Kidney (tissue), 14 donors: ENCODE measurements around the gene BHLHE40. TPM values are rescaled to one million over a fixed set of nuclear protein-coding genes. Genes with fewer than 3 reads are reported as not detected.
A peak's percentile ranks its signal among the peaks of the same experiment; 100 is the strongest.

Experiments
- DNase-seq, 5 donors: peaks; one replicate each; pipeline ENCODE4 v3.0.0-alpha.2; 2013 to 2020
- FAIRE-seq: peaks from 2 replicates; lab custom pipeline; 2012; peaks lifted over from hg19 to GRCh38; lab: Jason Lieb, UNC
- H3K27ac ChIP-seq, 2 donors: one replicate each; pipeline ENCODE4 v1.7.0; 2013; ENCODE audit warnings: low read depth in 2 of 2, low read length in 2 of 2, inconsistent platforms in 1 of 2
- H3K27me3 ChIP-seq: one replicate; pipeline ENCODE4 v1.7.1; 2013; ENCODE audit warnings: low read length, inconsistent platforms; ENCODE audit not compliant: control insufficient read depth, insufficient read depth
- H3K36me3 ChIP-seq, 3 donors: one replicate each; pipeline versions ENCODE4 v1.7.0 to v1.7.1; 2013; ENCODE audit warnings: low read length in 3 of 3, control low read depth in 1 of 3, inconsistent platforms in 1 of 3; ENCODE audit not compliant: insufficient read depth in 3 of 3, control insufficient read depth in 2 of 3
- H3K4me1 ChIP-seq, 3 donors: one replicate each; pipeline versions ENCODE4 v1.7.0 to v1.7.1; 2013; ENCODE audit warnings: low read length in 3 of 3, inconsistent platforms in 1 of 3, low read depth in 1 of 3; ENCODE audit not compliant: control insufficient read depth in 2 of 3, insufficient read depth in 2 of 3
- H3K4me3 ChIP-seq, 3 donors: one replicate each; pipeline versions ENCODE4 v1.7.0 to v1.8.1; 2013; ENCODE audit warnings: low read length in 3 of 3, control low read depth in 1 of 3, inconsistent platforms in 1 of 3
- H3K9ac ChIP-seq, 3 donors: one replicate each; pipeline versions ENCODE4 v1.7.0 to v1.7.1; 2013; ENCODE audit warnings: low read length in 3 of 3, control low read depth in 1 of 3, inconsistent platforms in 1 of 3
- H3K9me3 ChIP-seq, 3 donors: one replicate each; pipeline versions ENCODE4 v1.7.0 to v1.7.1; 2013; ENCODE audit warnings: low read length in 3 of 3, control low read depth in 1 of 3, inconsistent platforms in 1 of 3; ENCODE audit not compliant: control insufficient read depth in 2 of 3, insufficient read depth in 1 of 3
- intact Hi-C: fragments of 100-400 bp; cut with DNase I; formaldehyde crosslinking; loops from one replicate; pipeline ENCODE4 v1.11.1; 2022
- polyA plus RNA-seq: library from polyadenylated mRNA; stranded (reverse); fragments of 350-450 nt; fragmentation: Illumina TruSeq; extraction: RNeasy Lipid Tissue Mini Kit (QIAGEN cat#74804); gene quantifications from one replicate; pipeline ENCODE4 v1.2.3, GENCODE V29; 2014; ENCODE audit warnings: low read depth, low replicate concordance; ENCODE audit not compliant: insufficient read depth
- total RNA-seq: library from RNA; stranded (reverse); fragmentation: NEBNext Ultra II Directional; extraction: Animal tissue kit (Norgen Biotek cat#: 25700); gene quantifications from one replicate; pipeline ENCODE4 v1.2.1, GENCODE V29; 2021
- TF ChIP-seq, protein P1 (sequence below): IDR thresholded peaks from 3 replicates; pipeline ENCODE4 v1.5.1; 2012; ENCODE audit warnings: mild to moderate bottlenecking, moderate library complexity, borderline replicate concordance; ENCODE audit not compliant: insufficient read depth; ENCODE audit errors: extremely low read depth
- donor health status: control.
- donor health status: control.
- donor health status: control.
- donor health status: control.
- donor health status: control.
- donor health status: DM: yes; HTN: yes; CAD: no.
- donor health status: Normal renal cell carcinoma (clear cell type).

The BHLHE40 gene
- total and polyA plus RNA-seq, 2 donors from 2014 or later, result 39.4 to 147 TPM

DNA sequence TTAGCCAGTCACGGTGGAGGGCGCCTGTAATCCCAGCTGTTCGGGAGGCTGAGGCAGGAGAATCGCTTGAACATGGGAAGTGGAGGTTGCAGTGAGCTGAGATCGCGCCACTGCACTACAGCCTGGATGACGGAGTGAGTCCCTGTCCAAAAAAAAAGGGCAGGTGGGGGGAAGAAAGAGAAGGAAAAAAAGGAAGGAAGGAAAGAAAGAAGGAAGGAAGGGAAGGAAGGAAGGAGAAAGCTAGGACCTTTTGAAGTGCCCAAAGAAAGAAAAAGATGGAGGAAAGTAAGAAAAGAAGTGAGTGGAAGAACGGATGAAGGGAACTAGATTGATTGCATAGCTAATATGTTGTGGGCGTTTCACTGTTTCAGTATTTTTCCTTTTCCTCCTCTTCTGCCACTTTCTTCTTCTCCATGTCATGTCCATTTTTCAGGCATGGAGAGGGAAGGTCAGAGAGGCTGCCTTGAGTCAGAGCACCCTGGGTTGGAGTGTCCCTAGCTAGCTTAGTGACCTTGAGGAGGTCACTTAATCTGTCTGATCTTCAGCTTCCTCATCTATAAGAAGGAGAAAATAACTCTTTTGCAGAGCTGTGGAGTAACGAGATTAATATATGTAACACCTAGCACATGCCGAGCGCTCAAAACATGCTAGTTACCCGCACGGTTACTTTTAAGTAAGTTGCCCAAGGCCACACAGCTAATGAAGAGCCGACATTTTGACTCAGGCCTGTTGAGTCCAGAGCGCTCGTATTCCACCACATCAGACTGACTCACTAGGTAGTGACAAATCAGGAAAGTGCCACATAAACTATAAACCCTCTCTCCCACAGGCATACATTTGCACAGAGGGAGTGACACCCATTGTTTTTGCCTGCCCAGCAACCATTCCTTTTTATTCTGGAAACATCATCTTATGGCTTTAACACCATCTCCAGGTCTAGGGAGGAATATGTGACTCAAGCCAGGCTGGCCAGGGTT lies 42.2 kb downstream of the BHLHE40 start:
- no peak overlapping the region for H3K9ac ChIP-seq
- FAIRE-seq, result no peak
- H3K36me3 ChIP-seq, result no peaks in the 10 kb centered on the region
- no peaks in the 10 kb centered on the region for H3K27me3 ChIP-seq
- intact Hi-C loops, result no loop called here
- TF ChIP-seq, protein P1, sequence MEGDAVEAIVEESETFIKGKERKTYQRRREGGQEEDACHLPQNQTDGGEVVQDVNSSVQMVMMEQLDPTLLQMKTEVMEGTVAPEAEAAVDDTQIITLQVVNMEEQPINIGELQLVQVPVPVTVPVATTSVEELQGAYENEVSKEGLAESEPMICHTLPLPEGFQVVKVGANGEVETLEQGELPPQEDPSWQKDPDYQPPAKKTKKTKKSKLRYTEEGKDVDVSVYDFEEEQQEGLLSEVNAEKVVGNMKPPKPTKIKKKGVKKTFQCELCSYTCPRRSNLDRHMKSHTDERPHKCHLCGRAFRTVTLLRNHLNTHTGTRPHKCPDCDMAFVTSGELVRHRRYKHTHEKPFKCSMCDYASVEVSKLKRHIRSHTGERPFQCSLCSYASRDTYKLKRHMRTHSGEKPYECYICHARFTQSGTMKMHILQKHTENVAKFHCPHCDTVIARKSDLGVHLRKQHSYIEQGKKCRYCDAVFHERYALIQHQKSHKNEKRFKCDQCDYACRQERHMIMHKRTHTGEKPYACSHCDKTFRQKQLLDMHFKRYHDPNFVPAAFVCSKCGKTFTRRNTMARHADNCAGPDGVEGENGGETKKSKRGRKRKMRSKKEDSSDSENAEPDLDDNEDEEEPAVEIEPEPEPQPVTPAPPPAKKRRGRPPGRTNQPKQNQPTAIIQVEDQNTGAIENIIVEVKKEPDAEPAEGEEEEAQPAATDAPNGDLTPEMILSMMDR, result no peak
- H3K4me3 ChIP-seq, result no peak overlapping the region
- no peaks in the 10 kb centered on the region for H3K9me3 ChIP-seq
- H3K27ac ChIP-seq, result peak overlapping the region in 1 of 2 donors; percentile 52
- H3K4me1 ChIP-seq, result peaks cover 0 to 4% (median 0%) of the 10 kb centered on the region in 3 donors
- DNase-seq, result no peak

DNA sequence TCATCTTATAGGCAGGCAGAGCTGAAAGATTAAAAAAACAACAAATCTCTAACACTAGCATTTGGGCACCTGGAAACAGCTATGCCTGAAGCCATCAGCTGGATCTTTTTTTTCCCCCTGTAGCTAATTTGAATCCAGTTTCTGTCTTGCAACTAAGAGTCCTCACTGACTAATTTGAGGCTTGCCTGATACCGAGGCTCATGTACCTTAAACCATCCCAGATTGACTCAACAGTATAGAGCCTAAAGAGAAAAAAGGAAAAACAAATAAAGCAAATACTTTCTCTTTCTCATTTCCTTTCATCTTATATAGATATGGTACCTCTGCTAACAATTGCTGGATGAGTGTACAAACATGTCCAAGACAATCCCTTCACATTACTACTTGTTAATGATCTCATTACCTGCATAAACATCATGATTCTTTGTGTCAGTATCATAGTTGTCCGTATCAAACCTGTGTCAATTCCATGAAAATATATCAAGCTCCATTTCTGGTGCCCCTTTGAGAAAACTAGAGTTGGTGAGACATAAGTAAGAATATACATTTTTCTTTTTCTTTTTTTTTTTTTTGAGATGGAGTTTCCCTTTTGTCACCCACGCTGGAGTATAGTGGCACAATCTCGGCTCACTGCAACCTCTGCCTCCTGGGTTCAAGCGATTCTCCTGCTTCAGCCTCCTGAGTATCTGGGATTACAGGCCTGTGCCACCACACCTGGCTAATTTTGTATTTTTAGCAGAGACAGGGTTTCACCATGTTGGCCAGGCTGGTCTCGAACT lies 43.1 kb downstream of the BHLHE40 start:
- TF ChIP-seq, protein P1, result no peak
- H3K27me3 ChIP-seq, result no peaks in the 10 kb centered on the region
- no peak overlapping the region for H3K9ac ChIP-seq
- no peaks in the 10 kb centered on the region for H3K36me3 ChIP-seq
- intact Hi-C loops, result no loop called here
- DNase-seq, result no peak
- peaks cover 0 to 4% (median 0%) of the 10 kb centered on the region in 3 donors for H3K4me1 ChIP-seq
- FAIRE-seq, result no peak
- H3K27ac ChIP-seq, result peak overlapping the region; percentile 43 to 52
- H3K9me3 ChIP-seq, result no peaks in the 10 kb centered on the region
- no peak overlapping the region for H3K4me3 ChIP-seq

DNA sequence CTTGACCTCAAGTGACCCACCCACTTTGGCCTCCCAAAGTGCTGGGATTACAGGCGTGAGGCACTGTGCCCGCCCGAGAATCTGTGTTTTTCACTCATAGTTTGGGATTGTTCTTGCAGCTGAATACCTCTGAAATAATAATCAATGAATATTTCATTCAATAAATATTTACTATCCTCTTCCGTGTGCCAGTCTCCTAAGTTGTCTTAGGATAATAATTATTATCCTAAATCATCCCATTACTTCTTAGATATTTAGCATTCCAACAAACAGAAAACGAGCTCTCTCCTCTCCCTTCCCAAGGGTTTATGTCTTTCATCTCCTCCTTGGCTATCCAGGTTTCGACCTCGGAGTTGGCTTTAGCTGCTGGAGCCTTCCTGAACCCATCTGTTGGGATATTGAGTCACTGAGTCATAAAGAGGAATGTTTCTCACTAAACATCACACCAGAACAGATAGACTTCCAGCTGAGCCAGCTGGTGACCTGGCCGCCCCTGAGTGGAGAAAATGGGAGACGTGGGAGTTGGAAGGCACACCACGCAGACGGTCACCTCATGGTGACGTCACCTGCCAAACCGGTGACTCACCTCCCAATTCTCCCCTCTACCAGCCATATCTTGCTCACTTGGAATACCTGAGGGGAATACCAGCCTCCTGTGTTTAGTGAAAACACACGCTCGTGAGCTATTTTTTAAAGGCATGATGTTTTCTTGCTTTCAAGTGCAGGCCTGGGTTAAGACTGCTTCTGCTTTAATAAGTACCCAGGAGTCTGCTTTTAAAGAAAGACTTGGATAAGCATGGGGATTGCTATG lies 43.9 kb downstream of the BHLHE40 start:
- H3K36me3 ChIP-seq, result no peaks in the 10 kb centered on the region
- peaks cover 0 to 4% (median 0%) of the 10 kb centered on the region in 3 donors for H3K4me1 ChIP-seq
- TF ChIP-seq, protein P1, result no peak
- intact Hi-C loops, result no loop called here
- H3K9ac ChIP-seq, result peak overlapping the region in 1 of 3 donors; percentile 47
- H3K27me3 ChIP-seq, result no peaks in the 10 kb centered on the region
- H3K4me3 ChIP-seq, result no peak overlapping the region
- no peaks in the 10 kb centered on the region for H3K9me3 ChIP-seq
- FAIRE-seq (no peak), DNase-seq (peak in 2 of 5 donors; percentile 33 to 91)
- H3K27ac ChIP-seq, result peak overlapping the region; percentile 10 to 54
